ENCODE data around the gene UGT2A3.
"Not testable (repeated sequence)": the region's sequence is repeated elsewhere in the genome, so short reads cannot be mapped to it uniquely, and the experiment has no call there.

The UGT2A3 gene

DNA sequence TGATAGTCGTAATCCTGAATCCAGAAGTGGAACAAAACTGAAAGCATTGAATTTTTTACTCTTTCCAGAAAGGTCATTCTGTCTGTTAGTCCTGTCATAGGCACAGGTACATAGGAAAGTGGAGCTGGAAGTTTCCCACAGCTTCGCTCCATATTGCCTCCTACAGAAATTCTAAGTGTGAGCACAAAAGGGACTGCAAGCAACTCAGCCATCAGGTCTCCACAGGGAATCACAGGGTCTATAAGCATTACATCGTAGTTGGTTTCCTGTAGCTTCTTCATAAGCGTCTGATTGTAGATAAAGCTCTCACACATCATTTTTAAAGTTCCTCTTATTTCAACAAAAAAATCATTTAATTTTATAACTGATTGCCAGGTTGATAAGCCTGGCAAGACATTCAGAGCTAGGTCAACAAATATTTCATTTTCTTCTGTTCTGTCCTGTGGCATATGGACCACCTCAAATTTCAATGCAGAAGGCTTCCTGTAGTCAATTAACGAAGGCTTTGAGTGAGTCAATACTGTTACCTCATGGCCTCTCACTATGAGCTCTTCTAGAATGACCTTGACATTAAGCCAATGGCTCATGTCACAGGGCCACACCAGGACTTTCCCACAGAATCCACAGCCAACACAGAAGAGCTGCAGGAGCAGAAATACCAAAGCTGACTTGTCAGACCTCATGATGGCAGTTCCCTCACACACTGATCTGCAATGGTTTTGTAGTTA, at the start of gene UGT2A3:
TSS of gene UGT2A3 (minus strand) at position 727 of the 728 bp plus-strand sequence. CDS start at position 683, 44 bp downstream.
- no peak for DNase-seq

DNA sequence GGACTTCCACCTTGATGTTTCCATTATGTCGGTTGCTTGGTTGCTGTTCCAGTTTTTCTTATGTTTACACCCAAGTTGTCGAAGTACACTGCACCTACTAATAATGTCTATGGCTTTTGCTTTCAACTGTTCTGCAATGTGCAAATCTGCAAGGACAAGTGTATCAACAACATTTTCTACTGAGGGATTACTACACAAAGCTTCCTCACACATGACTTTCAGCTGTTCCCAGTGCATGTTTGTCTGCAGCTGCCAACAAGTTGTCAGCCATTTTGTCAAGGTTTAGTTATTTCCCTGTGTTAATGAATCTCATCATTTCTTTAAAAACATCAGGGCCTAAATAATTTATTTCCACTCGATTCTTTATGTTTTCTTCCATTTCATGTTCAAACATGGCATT, 45.4 kb upstream of the UGT2A3 start:
- no peak for DNase-seq

DNA sequence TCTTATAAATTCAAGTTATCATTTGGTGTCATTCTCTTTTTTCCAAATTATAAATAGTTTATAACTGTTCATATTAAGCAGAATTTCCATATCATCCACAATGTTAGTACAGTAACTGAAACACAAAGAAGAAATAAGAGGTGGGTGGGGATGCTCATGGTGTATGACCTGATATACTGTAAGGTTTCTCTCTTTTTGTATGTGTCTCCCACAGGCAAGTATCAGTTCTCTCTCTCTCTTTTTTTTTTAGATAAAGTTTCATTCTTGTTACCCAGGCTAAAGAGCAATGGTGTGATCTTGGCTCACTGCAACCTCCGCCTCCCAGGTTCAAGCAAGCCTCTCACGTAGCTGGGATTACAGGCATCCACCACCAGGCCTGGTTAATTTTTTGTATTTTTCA, 43.7 kb upstream of the UGT2A3 start:
- DNase-seq, result no peak

DNA sequence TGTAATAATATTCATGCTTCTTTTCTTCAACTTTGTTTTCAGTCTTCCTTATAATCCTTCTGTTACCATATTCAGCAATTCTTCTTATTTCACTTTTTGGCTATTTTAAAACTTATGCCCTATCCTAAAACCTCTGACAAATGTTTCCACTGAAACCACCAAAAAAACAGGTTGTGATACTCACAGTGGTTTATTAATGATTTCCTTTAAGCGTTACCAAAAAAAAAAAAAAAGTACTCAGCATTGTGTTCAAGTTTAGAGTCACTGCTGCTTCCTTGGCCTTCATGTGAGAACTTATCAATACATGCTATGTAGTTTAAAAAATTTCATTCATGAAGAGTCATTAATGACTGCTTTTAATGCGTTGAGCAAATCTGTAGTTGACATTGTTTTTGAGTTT, 35.4 kb upstream of the UGT2A3 start:
- no peak for DNase-seq

DNA sequence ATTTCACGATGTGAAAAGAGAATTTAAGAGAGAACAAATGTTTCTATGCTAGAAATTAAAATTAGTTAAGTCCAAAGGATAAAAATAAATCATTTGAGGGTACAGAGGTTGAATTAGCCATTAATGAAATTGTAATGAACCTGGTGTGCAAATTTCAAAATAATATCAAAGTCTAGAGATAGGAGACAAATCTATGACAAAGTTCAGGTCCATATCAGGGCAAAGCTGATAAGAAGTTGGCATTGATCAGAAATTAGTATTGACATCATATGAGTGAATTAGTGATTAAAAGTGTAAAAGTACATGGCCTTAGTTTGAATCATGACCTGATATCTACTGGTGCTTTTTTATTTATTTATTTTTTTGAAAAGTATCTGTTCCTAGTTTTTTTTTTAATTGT, 33.8 kb upstream of the UGT2A3 start:
- DNase-seq, result no peak

DNA sequence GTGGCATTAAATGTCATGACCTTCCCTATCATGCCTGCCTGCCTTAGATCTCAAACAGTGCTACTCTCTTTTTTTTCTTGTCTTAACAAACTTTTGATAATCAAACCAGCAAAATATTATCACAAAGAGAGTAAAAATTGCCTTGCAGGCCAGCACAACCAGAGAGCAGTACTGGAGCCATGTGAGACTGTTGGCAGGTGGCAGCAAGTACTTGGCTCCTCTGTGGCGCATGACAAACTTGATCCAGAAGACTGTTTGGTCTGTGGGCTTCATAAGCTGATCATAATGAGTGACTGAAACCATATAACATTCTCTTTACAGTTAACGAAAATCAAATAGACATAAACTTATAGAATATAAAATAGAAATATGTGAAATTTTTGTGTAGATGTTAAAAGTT, 33.3 kb upstream of the UGT2A3 start:
- no peak for DNase-seq

DNA sequence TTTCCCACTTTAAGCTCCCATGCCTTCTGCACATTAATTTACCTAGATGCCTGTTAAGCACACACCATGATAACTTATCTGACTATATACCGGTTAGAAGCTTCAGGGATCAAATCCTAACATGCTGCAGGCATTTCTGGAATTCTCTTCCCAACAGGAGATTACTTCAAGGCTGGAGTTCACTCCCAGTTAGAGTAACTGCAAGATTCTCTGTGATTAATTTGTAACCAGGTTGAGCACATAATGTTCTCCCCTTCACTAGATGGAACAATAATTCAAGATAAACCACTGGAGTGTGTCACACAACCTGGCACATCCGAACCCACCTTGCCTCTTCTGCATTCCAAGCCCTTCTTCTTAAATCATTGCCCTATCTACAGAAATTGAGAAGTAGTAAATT, 11.8 kb upstream of the UGT2A3 start:
- no peak for DNase-seq

DNA sequence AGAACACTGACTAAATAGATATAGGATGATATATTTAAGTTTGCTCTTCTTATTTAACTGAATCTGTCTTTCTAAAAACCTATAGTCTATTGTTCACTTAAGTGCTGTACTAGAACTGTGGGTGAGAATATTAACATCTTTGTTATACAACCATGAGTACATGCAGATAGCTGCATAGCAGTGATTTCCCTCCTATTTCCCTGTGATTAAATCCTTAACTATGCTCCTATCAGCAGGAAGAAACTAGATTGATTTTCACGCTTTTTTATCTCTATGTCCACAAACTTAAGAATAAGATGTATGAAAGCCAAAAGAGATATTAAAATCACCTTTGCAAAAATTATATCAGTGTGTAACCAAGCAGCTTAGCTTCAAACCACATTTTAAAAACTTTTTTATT, 11.3 kb upstream of the UGT2A3 start:
- DNase-seq, result no peak

DNA sequence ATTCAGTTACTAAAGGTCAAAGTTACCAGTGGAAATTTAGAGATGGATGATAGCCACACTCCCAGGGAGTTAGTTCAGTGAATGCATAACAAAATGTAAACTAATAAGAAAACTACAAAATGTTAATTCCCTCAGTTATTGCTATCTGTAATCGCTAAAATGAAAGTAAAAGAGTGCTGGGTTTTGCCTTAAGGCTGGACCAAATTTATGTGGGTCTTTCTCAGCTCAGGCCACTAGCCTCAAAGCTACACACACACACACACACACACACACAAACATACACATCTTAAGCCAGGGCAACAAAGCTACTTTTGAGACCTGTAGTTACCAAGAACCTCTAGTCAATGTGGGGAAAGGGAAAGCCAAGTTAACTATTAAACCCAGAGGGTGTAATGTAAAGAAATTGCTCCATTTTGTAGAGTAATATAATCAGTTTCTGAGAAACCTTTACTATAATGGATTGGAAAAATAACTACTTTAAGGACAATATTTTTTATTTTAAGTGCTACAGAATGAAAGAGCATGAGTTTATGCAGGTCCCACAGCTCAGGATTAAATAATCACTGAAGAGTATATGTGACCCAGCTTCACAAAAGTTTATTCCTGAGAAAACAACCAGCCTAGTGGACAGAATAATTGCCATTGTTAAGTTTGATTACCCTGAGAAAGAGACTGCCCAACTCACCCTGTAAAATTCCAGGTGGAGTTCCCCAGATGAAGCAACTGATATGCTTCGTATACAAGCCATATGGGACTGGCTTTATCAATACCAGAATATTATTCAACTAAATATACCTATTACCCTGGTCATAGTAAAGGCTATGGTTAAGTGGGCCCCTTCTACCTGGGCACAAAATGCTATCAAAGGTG, 8.9 kb upstream of the UGT2A3 start:
- DNase-seq, result no peak

DNA sequence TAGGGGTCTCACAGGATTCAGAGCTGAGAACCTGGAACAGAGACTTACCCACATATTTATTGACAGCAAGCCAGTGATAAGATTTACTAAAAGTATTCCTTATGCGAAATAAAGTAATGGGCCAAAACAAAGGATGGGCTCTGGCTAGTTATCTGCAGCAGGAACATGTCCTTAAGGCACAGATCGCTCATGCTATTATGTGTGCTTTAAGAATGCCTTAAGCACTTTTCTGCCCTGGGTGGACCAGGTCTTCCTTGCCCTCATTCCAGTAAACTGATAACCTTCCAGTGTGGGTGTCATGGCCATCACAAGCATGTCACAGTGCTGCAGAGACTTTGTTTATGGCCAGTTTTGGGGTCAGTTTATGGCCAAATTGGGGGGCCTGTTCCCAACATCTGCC, 7.5 kb upstream of the UGT2A3 start:
- not testable (repeated sequence) for DNase-seq

DNA sequence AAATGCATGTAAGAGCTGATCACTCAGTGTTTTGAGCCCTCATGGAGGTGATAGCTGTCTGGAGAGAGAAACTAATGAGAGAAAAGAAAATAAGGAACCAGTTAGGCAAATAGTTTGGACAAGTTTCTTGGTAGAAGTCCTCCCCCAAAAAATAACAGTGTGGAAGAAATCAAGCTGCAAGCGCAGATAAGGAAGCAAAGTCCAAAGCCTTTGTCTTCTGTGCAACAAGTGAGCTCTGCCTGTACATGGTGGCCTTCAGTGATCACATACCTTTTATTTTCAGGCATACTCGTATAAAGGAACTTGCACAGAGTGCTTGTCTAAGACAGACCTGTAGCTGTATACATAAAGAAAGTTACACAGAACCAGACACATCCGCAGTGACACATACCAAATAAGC, 2.5 kb upstream of the UGT2A3 start:
- DNase-seq, result no peak

DNA sequence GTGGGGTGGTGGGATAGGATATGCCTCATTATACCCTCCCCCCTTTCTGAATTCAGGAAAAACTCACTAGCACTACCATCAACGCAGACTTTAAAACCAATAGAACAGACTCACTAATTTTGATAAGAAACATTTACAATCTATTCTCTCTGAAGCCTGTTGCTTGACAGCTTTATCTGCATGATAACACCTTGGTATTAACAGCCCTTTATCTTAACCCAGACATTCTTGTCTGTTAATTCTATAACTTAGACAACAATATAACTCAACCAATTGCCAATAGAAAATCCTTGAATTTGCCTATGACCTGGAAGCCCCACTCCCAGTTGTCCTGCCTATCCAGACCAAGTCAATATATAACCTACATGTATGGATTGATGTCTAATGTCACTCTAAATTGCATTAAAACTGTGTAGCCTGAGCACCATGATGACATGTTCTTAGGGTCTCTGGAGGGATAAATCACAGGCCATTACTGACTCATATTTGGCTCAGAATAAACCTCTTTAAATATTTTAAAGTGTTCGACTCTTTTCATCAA, 1.5 kb upstream of the UGT2A3 start:
- no peak for DNase-seq

DNA sequence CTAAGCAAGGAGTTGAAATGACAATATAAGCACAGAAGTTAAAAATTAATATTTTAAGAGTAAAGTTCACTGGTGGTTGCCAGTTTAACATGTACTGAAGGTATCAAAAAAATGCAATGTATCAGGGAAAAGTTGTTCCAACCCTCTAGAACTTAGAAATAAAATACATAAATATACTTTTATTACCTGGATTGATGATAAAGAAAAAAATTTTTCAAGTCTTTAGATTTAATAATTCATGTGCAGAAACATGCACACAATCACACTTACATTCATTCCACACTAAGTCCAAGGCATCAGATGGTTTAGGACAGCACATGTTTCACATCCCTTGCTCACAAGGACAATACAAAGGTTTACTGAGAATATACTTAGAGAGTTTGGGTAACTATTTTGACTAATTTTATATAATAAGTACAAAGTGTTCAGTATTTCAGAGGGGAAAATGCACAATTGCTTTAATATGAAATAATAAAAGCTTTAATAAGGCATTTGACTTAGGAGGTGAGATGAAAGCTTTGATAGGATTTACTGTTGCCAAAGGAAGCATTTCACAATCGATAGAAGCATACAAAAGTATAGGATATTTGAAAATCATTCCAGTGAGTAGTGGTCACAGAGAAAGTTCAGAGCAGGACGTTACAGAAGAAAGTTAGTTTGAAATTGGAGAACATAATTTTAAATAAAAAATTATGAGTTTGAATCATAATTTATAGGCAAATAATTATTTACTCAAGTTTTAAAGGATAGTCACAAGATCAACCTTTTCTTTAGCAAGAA, 392 bp upstream of the UGT2A3 start:
- no peak for DNase-seq

DNA sequence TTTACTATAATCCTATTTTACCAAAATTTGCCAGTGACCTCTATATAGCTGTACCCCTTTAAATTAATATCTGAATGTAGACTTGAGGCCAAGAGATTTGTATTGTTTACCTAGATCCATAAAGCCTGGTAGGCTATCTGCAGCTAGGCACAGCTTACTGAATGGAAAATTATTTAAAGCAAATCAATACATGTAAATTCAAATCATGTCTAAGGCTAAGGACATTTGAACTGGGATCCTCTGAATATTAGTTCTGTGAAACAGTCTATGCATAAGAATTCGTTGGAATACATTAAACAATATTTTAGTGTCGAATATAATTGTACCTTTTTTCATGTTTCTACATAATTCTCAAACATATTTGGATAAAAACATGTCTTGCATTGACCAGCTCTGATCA, 1.6 kb downstream of the UGT2A3 start:
- no peak for DNase-seq

DNA sequence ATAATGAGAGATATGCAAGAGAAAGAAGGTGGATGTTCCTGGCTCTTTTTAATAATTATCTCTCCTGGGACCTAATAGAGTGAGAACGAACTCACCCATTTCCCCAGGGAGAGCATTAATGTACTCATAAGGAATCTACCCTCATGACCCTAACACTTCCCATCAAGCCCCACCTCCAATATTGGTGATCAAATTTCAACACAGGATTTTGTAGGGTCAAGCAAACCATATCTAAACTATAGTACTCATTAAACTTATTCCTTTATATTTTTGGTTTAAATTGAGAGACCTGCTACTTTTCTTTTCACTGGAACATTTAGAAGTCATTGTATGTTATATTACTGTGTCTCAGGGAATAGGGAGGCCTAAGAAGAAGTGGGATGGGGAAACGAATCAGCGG, 2.6 kb downstream of the UGT2A3 start:
- no peak for DNase-seq

DNA sequence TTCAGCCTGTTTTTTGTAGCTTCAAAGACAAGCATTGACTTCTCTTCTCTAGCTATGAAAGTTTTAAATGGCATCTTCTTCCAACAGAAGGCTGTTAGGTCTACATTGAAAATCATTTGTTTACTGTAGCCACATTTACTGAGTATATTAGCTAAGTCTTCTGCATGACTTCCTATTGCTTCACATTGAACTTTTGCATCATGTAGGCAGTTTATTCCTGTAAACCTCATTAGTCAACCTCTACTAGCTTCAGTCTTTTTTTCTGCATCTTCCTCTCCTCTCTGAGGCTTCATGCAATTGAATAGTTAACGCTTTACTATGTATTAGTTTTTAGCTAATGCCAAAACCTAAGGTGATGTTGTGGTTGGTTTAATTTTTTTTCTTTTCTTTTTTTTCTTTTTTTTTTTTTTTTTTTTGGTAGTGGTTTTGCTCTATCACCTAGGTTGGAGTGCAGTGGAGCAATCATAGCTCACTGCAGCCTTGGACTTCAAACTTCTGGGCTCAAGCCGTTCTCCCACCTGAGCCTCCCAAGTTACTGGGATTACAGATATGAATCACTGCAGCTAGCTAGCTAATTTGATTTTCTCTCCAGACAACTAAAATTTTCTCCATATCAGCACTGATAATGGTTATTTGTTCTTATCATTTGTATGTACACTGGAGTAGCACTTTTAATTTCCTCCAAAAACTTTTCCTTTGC, 3.4 kb downstream of the UGT2A3 start:
- DNase-seq, result no peak

DNA sequence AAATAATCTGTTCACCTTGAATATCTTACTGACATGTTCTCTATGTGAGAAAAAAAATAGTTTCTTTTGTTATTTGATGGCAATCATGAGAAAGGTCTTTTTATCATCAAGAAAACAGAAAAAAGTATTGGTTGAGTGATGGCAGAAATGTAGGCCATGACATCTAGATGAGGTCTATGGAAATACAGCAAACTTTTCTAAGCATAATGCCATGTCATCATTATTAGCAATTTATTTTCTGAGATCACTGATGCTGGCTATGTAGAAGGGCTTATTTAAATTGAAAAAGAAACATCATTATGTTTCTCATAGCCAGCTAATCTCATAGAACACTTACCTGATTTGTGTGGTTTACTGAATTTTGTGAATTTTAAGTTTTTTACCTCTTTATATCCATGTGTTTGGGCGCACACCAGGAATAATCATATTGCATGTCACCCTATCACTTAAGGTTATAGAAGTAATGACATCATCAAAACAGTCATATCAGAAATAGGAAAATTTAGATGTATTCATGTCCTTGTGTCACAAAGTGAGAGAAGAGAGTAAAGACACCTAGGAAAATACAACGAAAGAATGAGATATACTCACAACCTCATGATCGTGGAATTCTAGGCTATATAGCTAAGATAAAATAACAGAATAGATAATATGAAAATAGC, 22.4 kb downstream of the UGT2A3 start:
- DNase-seq, result no peak

DNA sequence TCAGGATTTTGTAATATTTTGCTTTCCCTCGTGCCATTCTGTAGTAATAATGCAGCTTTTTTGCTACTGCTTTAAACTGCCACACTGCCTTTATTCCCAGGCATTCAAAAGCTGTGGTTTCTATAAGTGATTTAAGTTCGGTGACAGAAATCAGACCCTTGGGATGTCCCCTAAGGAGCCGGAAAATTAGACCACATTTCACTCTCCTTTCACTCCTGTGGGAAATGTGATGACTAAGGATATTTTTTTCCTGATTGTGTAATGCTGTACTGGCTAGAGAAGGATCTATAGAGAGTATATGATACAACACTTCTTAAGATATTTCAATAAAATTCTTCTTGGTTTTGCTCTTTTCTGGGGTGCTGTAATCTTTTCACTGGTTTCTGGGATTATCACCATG, 24.4 kb downstream of the UGT2A3 start:
- DNase-seq, result no peak

DNA sequence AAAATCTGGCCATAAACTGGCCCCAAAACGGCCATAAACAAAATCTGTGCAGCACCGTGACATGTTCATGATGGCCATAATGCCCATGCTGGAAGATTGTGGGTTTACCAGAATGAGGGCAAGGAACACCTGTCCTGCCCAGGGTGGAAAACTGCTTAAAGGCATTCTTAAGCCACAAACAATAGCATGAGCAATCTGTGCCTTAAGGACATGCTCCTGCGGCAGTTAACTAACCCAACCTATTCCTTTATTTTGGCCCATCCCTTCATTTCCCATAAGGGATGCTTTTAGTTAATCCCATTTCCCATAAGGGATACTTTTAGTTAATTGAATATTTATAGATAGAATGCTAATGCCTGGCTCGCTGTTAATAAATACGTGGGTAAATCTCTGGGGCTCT, 29.4 kb downstream of the UGT2A3 start:
- DNase-seq, result not testable (repeated sequence)

DNA sequence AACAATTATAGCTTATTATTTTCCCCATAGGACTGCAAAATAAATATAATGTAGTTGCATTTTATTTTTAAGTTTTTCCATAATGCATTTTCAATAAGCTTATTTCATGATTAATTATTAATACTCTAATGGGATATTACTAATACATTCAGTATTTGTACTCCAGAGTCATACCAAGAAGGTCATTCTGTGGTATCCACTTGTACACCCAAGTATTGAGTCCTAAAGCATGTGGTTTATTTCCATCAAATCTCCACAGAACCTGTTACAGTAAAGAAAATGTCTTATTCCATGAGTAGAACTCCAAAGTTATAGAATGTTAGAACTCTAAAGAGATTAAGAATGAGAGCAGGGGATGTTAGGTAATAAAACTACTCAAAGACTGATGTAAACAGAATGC, 30.6 kb downstream of the UGT2A3 start:
- no peak for DNase-seq

DNA sequence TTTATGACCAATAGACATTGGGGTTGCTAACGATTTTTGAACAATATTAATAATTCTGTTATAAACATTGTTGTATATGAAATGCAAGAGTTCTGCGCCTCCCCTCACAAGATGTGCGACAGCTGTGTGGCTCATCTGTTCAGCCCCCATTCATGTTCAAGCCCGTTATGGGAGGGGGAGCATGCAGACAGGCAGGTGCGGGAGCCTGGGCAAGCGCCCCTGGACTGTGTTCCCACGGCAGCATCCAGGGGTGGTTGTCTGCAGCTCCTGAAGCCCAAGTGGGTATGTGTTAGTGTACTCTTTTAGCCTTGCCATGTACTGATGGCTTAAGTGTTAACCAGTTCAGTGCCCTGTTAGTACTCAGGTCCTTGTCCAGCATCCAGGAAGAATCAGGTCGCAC, 34.6 kb downstream of the UGT2A3 start:
- no peak for DNase-seq

DNA sequence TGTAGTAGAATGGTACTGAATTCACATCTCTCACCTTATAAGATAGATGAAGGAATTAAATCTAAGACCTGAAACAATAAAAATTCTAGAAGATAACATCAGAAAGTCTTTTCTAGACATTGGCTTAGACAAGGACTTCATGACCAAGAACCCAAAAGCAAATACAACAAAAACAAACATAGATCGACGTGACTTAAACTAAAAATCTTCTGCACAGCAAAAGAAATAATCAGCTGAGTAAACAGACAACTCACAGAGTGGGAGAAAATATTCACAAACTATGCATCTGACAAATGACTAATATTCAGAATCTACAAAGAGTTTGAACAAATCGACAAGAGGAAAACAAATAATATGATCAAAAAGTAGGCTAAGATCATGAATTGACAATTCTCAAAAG, 38.8 kb downstream of the UGT2A3 start:
- DNase-seq, result no peak
